Breast epithelium (tissue), 4 donors: Measurements from ENCODE around the gene HRH2. TPM values are rescaled to one million over a fixed set of nuclear protein-coding genes. Genes with fewer than 3 reads are reported as not detected.
"Not testable (repeated sequence)": the region's sequence is repeated elsewhere in the genome, so short reads cannot be mapped to it uniquely, and the experiment has no call there.

Experiments
- DNase-seq, 2 donors: peaks; one replicate each; pipeline ENCODE4 v3.0.0-alpha.2; 2019; ENCODE audit warnings: low spot score in 2 of 2
- H3K27ac ChIP-seq, 2 donors: fragments of 200-600 bp; sonication (generic) in 1 of 2; one replicate each; pipeline ENCODE4 v1.5.1; 2016 to 2019; ENCODE audit warnings: mild to moderate bottlenecking in 1 of 2
- H3K27me3 ChIP-seq, 2 donors: fragments of 200-600 bp; sonication (generic) in 1 of 2; one replicate each; pipeline versions ENCODE4 v1.5.1 to v1.6.0; 2017 to 2019; ENCODE audit warnings: control low read depth in 1 of 2, mild to moderate bottlenecking in 1 of 2
- H3K36me3 ChIP-seq: fragments of 200-600 bp; one replicate; pipeline ENCODE4 v1.5.1; 2019
- H3K4me1 ChIP-seq, 2 donors: fragments of 200-600 bp; sonication (generic); one replicate each; pipeline ENCODE4 v1.5.1; 2016 to 2019; ENCODE audit warnings: control low read depth in 1 of 2
- H3K4me3 ChIP-seq, 3 donors: fragments of 200-600 bp; sonication (generic); 1 replicate in 2 of 3; 2 replicates in 1 of 3; pipeline ENCODE4 v1.5.1; 2016 to 2019; ENCODE audit warnings: mild to moderate bottlenecking in 3 of 3, moderate library complexity in 2 of 3
- H3K9me3 ChIP-seq, 2 donors: fragments of 200-600 bp; sonication (generic) in 1 of 2; one replicate each; pipeline ENCODE4 v1.5.1; 2016 to 2019; ENCODE audit warnings: control low read depth in 1 of 2
- POLR2A ChIP-seq: fragments of 450-650 bp; IDR thresholded peaks from one replicate; pipeline ENCODE4 v1.6.1; 2016; ENCODE audit warnings: antibody characterized with exemption, mild to moderate bottlenecking, moderate library complexity
- POLR2AphosphoS5 ChIP-seq, 3 donors: sonication (generic); formaldehyde crosslinking; IDR thresholded peaks; one replicate each; pipeline ENCODE4 v1.6.1; 2017; ENCODE audit warnings: antibody characterized with exemption in 3 of 3
- intact Hi-C: fragments of 100-400 bp; cut with DNase I; formaldehyde crosslinking; loops from one replicate; pipeline ENCODE4 v1.15.1; 2023; ENCODE audit warnings: low total_unique reads
- total RNA-seq, 3 donors: library from RNA; depleted of rRNA; stranded (reverse); fragments of >200 nt; gene quantifications; one replicate each; pipeline ENCODE4 v1.1.0, GENCODE V29; 2016
- TF ChIP-seq, protein P1 (sequence below), 3 donors: fragments of 450-650 bp; IDR thresholded peaks; one replicate each; pipeline ENCODE4 v1.5.1; 2016 to 2017; ENCODE audit warnings: antibody characterized with exemption in 3 of 3, mild to moderate bottlenecking in 3 of 3, moderate library complexity in 3 of 3

Gene HRH2
- total RNA-seq, 3 donors from 2014 or later = 0.73 to 5.0 (median 2.0) TPM

DNA sequence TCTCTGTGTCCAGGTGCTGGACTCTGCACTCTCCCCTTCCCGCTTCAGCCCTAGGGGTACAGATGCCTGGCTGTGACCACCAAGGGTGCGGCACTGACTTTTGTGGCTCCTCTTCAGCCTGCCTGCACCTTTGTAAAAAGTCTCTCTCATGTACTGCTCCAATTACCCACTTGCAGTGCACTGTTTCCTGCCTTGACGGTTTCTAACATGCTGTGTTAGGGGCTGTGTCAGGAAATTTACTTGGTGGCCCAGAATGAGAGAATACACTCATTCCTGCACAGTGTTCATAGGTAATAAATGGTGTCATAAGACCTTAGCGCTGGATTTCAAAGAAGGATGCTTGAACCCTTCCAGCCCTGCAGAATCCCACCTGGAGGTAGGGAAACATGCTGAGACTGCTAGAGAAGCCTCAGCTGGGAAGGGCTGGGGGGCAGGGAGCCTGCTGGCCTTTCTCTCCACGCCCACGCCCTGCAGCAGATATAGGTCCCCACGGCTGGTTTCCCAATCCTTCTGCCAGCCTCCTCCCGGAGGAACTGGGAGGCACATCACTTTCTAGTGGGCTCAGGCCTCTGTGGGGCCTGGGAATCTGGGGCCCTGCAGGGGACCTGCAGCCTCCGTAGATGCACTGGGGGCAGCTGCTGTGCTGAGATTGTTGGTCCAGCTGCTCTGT, 17.6 kb upstream of the HRH2 start:
- H3K27ac ChIP-seq = no peak overlapping the region
- no peaks in the 10 kb centered on the region for H3K27me3 ChIP-seq
- H3K4me3 ChIP-seq = no peak overlapping the region
- no peaks in the 10 kb centered on the region for H3K36me3 ChIP-seq
- TF ChIP-seq POLR2AphosphoS5 (IDR thresholded peaks at IDR 0.05) (no peak), POLR2A (no peak)
- TF ChIP-seq, protein P1, sequence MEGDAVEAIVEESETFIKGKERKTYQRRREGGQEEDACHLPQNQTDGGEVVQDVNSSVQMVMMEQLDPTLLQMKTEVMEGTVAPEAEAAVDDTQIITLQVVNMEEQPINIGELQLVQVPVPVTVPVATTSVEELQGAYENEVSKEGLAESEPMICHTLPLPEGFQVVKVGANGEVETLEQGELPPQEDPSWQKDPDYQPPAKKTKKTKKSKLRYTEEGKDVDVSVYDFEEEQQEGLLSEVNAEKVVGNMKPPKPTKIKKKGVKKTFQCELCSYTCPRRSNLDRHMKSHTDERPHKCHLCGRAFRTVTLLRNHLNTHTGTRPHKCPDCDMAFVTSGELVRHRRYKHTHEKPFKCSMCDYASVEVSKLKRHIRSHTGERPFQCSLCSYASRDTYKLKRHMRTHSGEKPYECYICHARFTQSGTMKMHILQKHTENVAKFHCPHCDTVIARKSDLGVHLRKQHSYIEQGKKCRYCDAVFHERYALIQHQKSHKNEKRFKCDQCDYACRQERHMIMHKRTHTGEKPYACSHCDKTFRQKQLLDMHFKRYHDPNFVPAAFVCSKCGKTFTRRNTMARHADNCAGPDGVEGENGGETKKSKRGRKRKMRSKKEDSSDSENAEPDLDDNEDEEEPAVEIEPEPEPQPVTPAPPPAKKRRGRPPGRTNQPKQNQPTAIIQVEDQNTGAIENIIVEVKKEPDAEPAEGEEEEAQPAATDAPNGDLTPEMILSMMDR (IDR thresholded peaks at IDR 0.05) = no peak
- H3K9me3 ChIP-seq = no peaks in the 10 kb centered on the region
- no peaks in the 10 kb centered on the region for H3K4me1 ChIP-seq
- intact Hi-C loops = loop anchor here (5.0 kb wide), 1 partner anchor 913 kb away; no protein-coding TSS in a partner anchor
- DNase-seq = no peak

DNA sequence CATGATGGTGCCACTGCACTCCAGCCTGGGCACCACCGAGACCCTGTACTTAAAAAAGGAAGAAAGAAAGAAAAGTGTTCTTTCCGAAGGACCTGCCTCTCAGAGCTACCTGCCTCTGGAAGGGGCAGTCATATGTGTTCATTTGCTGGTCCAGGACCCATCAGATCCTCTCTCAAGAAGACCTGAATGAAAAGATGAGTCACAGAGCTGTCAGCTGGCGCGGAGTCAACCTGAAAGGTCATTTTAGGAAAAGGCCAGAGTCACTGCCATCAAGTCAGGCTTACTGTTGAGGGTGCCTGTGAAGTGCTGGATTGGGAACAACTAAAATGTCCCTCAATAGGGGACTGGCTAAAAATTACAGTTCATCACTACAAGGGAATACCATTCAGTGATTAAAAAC, 14.9 kb upstream of the HRH2 start:
- intact Hi-C loops = loop anchor here (5.0 kb wide), 1 partner anchor 916 kb away; no protein-coding TSS in a partner anchor
- H3K4me3 ChIP-seq = no peak overlapping the region
- H3K36me3 ChIP-seq = no peaks in the 10 kb centered on the region
- no peaks in the 10 kb centered on the region for H3K27me3 ChIP-seq
- H3K4me1 ChIP-seq = no peaks in the 10 kb centered on the region
- DNase-seq = no peak
- TF ChIP-seq, protein P1 (IDR thresholded peaks at IDR 0.05) = no peak
- no peak for TF ChIP-seq POLR2AphosphoS5 (IDR thresholded peaks at IDR 0.05)
- TF ChIP-seq POLR2A = no peak
- H3K27ac ChIP-seq = no peak overlapping the region
- H3K9me3 ChIP-seq = no peaks in the 10 kb centered on the region

DNA sequence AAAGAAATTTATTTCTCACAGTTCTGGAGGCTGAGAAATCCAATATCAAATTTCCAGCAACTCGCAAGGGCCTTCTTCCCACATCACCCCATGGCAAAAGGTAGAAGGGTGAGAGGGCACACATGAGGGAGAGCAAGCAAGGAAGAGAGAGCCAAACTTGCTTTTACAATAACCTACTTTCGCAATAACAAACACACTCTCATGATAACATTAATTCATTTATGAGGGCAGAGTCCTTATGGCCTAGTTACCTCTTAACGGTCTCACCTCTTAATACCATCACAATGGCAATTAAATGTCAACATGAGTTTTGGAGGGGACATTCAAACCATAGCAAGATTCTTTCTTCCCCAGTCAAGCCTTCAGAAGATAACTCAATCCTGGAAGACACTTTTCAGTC, 11.6 kb upstream of the HRH2 start:
- Histone ChIP-seq H3K27ac (no peak overlapping the region), H3K4me3 (no peak overlapping the region)
- TF ChIP-seq POLR2AphosphoS5 (IDR thresholded peaks at IDR 0.05) (no peak), POLR2A (no peak)
- TF ChIP-seq, protein P1 (IDR thresholded peaks at IDR 0.05) = no peak

DNA sequence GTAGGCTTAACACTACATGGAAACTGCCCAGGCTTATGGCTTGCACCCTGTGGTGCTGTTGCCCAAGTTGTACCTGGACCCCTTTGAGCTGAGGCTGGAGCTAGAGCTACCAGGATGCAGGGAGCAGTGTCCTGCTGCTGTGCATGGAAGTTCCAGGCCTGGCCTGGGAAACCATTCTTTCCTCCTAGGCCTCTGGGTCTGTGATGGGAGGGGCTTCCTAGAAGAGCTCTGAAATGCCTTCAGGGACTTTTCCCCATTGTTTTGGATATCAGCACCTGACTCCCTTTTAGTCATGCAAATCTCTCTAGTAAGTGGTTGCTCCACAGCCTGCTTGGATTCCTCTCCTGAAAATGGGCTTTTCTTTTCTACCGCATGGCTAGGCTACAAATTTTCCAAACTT, 7.9 kb upstream of the HRH2 start:
- Histone ChIP-seq H3K27me3 (no peaks in the 10 kb centered on the region), H3K36me3 (no peaks in the 10 kb centered on the region), H3K9me3 (peaks cover 9 to 17% of the 10 kb centered on the region in 2 donors), H3K4me3 (no peak overlapping the region), H3K4me1 (no peaks in the 10 kb centered on the region), H3K27ac (no peak overlapping the region)
- DNase-seq = no peak
- intact Hi-C loops = no loop called here
- TF ChIP-seq, protein P1 (IDR thresholded peaks at IDR 0.05) = no peak
- TF ChIP-seq POLR2AphosphoS5 (IDR thresholded peaks at IDR 0.05) (no peak), POLR2A (no peak)

More for the DNA sequence above, 11.6 kb upstream of the HRH2 start:
- Histone ChIP-seq H3K36me3 (no peaks in the 10 kb centered on the region), H3K27me3 (no peaks in the 10 kb centered on the region), H3K4me1 (no peaks in the 10 kb centered on the region), H3K9me3 (peaks cover 9 to 17% of the 10 kb centered on the region in 2 donors)
- no peak for DNase-seq
- intact Hi-C loops = no loop called here

DNA sequence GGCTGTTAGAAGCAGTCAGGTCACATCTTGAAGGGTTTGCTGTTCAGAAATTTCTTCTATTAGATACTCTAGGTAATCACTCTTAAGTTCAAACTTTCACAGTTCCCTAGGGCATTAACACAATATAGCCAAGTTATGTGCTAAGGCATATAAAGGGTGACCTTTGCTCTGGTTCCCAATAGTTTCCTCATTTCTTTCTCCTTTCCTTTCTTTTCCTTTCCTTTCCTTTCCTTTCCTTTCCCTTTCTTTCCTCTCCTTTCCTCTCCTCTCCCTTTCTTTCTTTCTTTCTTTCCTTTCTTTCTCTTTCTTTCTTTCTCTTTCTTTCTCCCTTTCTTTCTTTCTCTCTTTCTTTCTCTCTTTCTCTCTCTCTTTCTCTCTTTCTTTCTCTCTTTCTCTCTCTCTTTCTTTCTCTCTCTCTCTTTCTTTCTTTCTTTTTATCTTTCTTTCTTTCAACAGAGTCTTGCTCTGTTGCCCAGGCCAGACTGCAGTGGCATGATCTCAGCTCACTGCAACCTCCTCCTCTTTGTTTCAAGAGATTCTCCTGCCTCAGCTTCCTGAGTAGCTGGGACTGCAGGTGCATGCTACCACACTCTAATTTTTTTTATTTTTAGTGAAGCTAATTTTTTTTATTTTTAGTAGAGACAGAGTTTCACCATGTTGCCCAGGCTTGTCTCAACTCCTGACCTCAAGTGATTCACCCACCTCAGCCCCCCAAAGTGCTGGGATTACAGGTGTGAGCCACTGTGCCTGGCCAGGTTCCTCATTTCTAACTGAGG, 7.3 kb upstream of the HRH2 start:
- H3K4me1 ChIP-seq, H3K36me3 ChIP-seq, DNase-seq, intact Hi-C loops, H3K27ac ChIP-seq, H3K27me3 ChIP-seq, H3K4me3 ChIP-seq: not testable (repeated sequence)
- H3K9me3 ChIP-seq = peaks cover 9 to 17% of the 10 kb centered on the region in 2 donors
